Peyer's patch (tissue), 4 donors: ENCODE results near the gene DIO3.

Source experiments
- CTCF ChIP-seq, 6 experiments: fragments of 450-650 bp in 4 of 6; fragments of 200-600 bp in 2 of 6; sonication (generic) in 1 of 6; IDR thresholded peaks; one replicate each; pipeline ENCODE4 v1.5.1; 2017 to 2019; ENCODE audit warnings: antibody characterized with exemption in 6 of 6, mild to moderate bottlenecking in 3 of 6, moderate library complexity in 1 of 6
- POLR2A ChIP-seq, 2 donors: fragments of 450-650 bp; IDR thresholded peaks; one replicate each; pipeline ENCODE4 v1.5.1; 2017; ENCODE audit warnings: antibody characterized with exemption in 2 of 2, mild to moderate bottlenecking in 2 of 2, moderate library complexity in 2 of 2

GRCh38 chr14:101547961-101548669, 13.2 kb upstream of the DIO3 start:
- TF ChIP-seq CTCF (IDR thresholded peaks at IDR 0.05) = no peak
- TF ChIP-seq POLR2A (IDR thresholded peaks at IDR 0.05) = no peak
